ENCODE measurements around the gene RBM41.

Gene RBM41

DNA sequence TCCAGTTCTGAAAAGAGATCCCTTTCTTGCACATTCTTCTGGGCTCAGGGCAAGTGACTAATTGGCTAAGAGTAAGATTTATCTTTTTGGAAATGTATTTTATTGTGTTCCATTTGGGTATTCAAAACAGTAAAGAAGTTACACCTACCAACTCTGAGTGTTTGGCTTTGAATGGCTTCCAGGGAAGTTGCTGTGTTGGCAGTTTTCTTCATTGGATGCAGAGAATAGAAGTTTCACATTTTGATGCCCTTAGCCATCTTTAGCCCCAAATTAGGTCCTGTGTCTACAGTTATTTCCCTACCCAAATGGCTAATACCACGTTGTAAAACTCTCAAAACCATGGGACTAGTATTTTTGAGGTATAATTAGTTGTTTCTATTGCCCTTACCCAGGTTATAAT, 88.9 kb downstream of the RBM41 start:
- DNase-seq (ENCODE audit: low read depth, low spot score) = no peak

DNA sequence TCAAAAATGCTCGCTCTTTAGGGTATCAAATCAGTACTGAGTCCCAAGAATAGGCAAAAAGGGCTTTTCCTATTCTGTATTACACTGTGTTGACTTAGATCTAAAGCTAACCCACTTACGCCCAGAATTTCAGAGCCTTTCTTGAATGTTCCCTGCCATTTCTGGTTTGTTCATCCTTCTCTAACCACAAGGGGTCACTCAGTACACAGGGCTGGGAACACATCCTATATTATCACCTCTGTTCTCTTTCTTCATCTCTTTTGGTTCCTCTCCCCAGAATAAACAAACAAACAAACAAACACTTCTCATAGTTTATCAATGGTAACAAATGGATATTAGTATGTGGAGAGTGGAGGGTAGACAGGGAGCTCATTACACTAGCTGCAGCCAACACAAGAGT, 93.1 kb downstream of the RBM41 start:
- peak; percentile 44 for DNase-seq (ENCODE audit: low read depth, low spot score)

DNA sequence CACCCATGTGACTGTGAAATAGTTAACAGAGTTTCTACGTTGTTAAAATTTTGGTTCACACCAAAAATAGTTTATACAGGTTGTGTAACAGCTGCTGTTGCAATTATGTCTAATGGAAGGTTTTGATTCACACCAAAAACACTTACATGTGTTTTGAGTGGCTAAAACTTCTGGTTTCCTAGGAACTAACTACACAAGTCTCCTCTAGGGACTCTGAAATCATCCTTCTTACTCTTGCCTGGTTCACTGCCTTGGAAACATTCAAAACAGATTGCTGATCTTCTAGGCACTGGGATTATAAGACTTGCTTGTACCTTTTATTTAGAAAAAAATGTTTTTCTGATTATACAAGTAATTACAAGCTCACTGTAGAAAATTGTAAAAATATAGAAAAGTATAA, 103.7 kb downstream of the RBM41 start:
- no peak for DNase-seq (ENCODE audit: low read depth, low spot score)

Data from astrocyte of the hippocampus (primary cell).